Activated T-cell treated with anti-CD3 and anti-CD28 coated beads for 48 hours (primary cell): ENCODE data around the gene STARD9.
A peak's percentile ranks its signal among the peaks of the same experiment; 100 is the strongest.
"Not testable (repeated sequence)": the region's sequence is repeated elsewhere in the genome, so short reads cannot be mapped to it uniquely, and the experiment has no call there.

Experiments
- DNase-seq: peaks from one replicate; pipeline ENCODE4 v3.0.0-alpha.2; 2020; ENCODE audit warnings: low read depth

Gene STARD9

GRCh38 chr15:42729409-42729808 is 154.0 kb downstream of the STARD9 start:
- no peak for DNase-seq

- no peak for DNase-seq
Observed at GRCh38 chr15:42730135-42730534, 154.7 kb downstream of the STARD9 start.

- DNase-seq: no peak
Observed at GRCh38 chr15:42730536-42730935, 155.1 kb downstream of the STARD9 start.

- no peak for DNase-seq
Observed at GRCh38 chr15:42731461-42731860, 156.1 kb downstream of the STARD9 start.

GRCh38 chr15:42732095-42732827 is 156.9 kb downstream of the STARD9 start:
- DNase-seq: no peak

GRCh38 chr15:42733027-42733426 is 157.6 kb downstream of the STARD9 start:
- no peak for DNase-seq

- no peak for DNase-seq
Observed at GRCh38 chr15:42734076-42734672, 158.8 kb downstream of the STARD9 start.

GRCh38 chr15:42735382-42736165 is 160.2 kb downstream of the STARD9 start:
- DNase-seq: no peak

- peak; percentile 8 for DNase-seq
Observed at GRCh38 chr15:42736178-42736792, 160.9 kb downstream of the STARD9 start.

- peak; percentile 97 for DNase-seq
Observed at GRCh38 chr15:42736793-42737528, 161.6 kb downstream of the STARD9 start, which contains the start of gene CDAN1. Gene CDAN1 (minus strand): TSS chr15:42737128. CDS start chr15:42737102, 26 bp downstream.

- DNase-seq: no peak
Observed at GRCh38 chr15:42737529-42738328, 162.3 kb downstream of the STARD9 start.

- DNase-seq: no peak
Observed at GRCh38 chr15:42741710-42742109, 166.3 kb downstream of the STARD9 start.

- no peak for DNase-seq
Observed at GRCh38 chr15:42742149-42742548, 166.7 kb downstream of the STARD9 start.

GRCh38 chr15:42744195-42744594 is 168.8 kb downstream of the STARD9 start:
- no peak for DNase-seq

GRCh38 chr15:42749266-42749665 is 173.9 kb downstream of the STARD9 start:
- DNase-seq: no peak

GRCh38 chr15:42750306-42750705 is 174.9 kb downstream of the STARD9 start:
- DNase-seq: no peak

GRCh38 chr15:42759093-42759492 is 183.7 kb downstream of the STARD9 start:
- no peak for DNase-seq

- no peak for DNase-seq
Observed at GRCh38 chr15:42760759-42761158, 185.4 kb downstream of the STARD9 start.

- not testable (repeated sequence) for DNase-seq
Observed at GRCh38 chr15:42761813-42762212, 186.4 kb downstream of the STARD9 start.

- not testable (repeated sequence) for DNase-seq
Observed at GRCh38 chr15:42764154-42764731, 188.8 kb downstream of the STARD9 start.
